PC-3 (cell line): ENCODE measurements around the gene FAM184A. TPM values are rescaled to one million over a fixed set of nuclear protein-coding genes. Genes with fewer than 3 reads are reported as not detected.

Experiments used
- ATAC-seq: fragments of 200-7000 bp; cut with Tn5 transposase; 2 replicates; pipeline ENCODE4 v1.9.1; 2020; ENCODE audit warnings: mild to moderate bottlenecking, moderate library complexity
- BruUV-seq: library from RNA; stranded (reverse); fragments of 400-500 nt; replicated peaks from 2 replicates; lab custom pipeline; 2021; lab: Mats Ljungman, UMichigan
- CTCF ChIA-PET: fragments of 300-600 bp; sonication (Branson Sonifier 250); formaldehyde crosslinking; loops from one replicate; lab custom pipeline; 2022; ENCODE audit warnings: antibody characterized with exemption; lab: Charles Lee
- POLR2A ChIA-PET: fragments of 300-600 bp; sonication (Branson Sonifier 250); formaldehyde crosslinking; loops from one replicate; lab custom pipeline; 2022; ENCODE audit warnings: antibody characterized with exemption; ENCODE audit not compliant: unreplicated experiment; lab: Charles Lee
- DNase-seq: peaks from one replicate; pipeline ENCODE4 v3.0.0-alpha.2; 2015
- H2AFZ ChIP-seq: fragments of 300-600 bp; sonication (generic); 2 replicates; pipeline ENCODE4 v1.6.0; 2016; ENCODE audit warnings: antibody characterized with exemption, low read length
- H3F3A ChIP-seq: fragments of 300-600 bp; sonication (generic); one replicate; pipeline ENCODE4 v1.6.0; 2017; ENCODE audit warnings: antibody characterized with exemption, low read length, control low read depth, mild to moderate bottlenecking; ENCODE audit not compliant: unreplicated experiment
- H3K27ac ChIP-seq: fragments of 300-600 bp; sonication (generic); 2 replicates; pipeline ENCODE4 v1.5.1; 2016; ENCODE audit warnings: mild to moderate bottlenecking, low read length
- H3K27me3 ChIP-seq: fragments of 300-600 bp; sonication (generic); 2 replicates; pipeline ENCODE4 v1.6.1; 2016; ENCODE audit warnings: low read length, mixed read lengths
- H3K36me3 ChIP-seq: fragments of 300-600 bp; sonication (generic); 2 replicates; pipeline ENCODE4 v1.6.1; 2016; ENCODE audit warnings: low read depth, mixed run types, low read length, mixed read lengths
- H3K4me1 ChIP-seq: fragments of 300-600 bp; sonication (generic); 2 replicates; pipeline ENCODE4 v1.5.1; 2016; ENCODE audit warnings: low read length; ENCODE audit not compliant: insufficient read depth
- H3K4me2 ChIP-seq: fragments of 300-600 bp; sonication (generic); 2 replicates; pipeline ENCODE4 v1.6.0; 2016; ENCODE audit warnings: low read length
- H3K4me3 ChIP-seq: fragments of 300-600 bp; sonication (generic); 2 replicates; pipeline ENCODE4 v1.5.1; 2016; ENCODE audit warnings: mild to moderate bottlenecking, low read length, mixed read lengths
- H3K79me2 ChIP-seq: fragments of 300-600 bp; sonication (generic); 2 replicates; pipeline ENCODE4 v1.6.1; 2017; ENCODE audit warnings: low read length, mixed read lengths
- H3K9ac ChIP-seq: fragments of 300-600 bp; sonication (generic); 2 replicates; pipeline ENCODE4 v1.6.0; 2016; ENCODE audit warnings: mild to moderate bottlenecking, low read length
- H3K9me2 ChIP-seq: fragments of 300-600 bp; sonication (generic); replicated peaks from 2 replicates; pipeline ENCODE4 v1.6.1; 2016; ENCODE audit warnings: mixed run types, low read length, mixed read lengths
- H3K9me3 ChIP-seq: fragments of 300-600 bp; sonication (generic); 2 replicates; pipeline ENCODE4 v1.6.1; 2016; ENCODE audit warnings: low read length, mixed read lengths
- H4K20me1 ChIP-seq: fragments of 300-600 bp; sonication (generic); 2 replicates; pipeline ENCODE4 v1.6.1; 2016; ENCODE audit warnings: low read length, mixed read lengths
- EZH2 ChIP-seq: fragments of 300-600 bp; sonication (generic); IDR thresholded peaks from one replicate; pipeline ENCODE4 v1.6.1; 2017; ENCODE audit warnings: antibody characterized with exemption, mild to moderate bottlenecking, low read length; ENCODE audit not compliant: unreplicated experiment
- EZH2phosphoT487 ChIP-seq: fragments of 300-600 bp; sonication (generic); IDR thresholded peaks from 2 replicates; pipeline ENCODE4 v1.6.1; 2018; ENCODE audit warnings: mild to moderate bottlenecking, antibody characterized with exemption, low read length, borderline replicate concordance
- intact Hi-C: fragments of 100-400 bp; cut with micrococcal nuclease; formaldehyde crosslinking; loops from 2 replicates; pipeline ENCODE4 v1.9.0; 2023
- total RNA-seq: library from RNA; depleted of rRNA; stranded (reverse); fragments of >200 nt; gene quantifications from 2 replicates; pipeline ENCODE4 v1.2.3, GENCODE V29; 2014
- TF ChIP-seq, protein P1 (sequence below): fragments of 300-600 bp; sonication (generic); conservative IDR thresholded peaks from 2 replicates; pipeline ENCODE4 v1.5.1; 2017; ENCODE audit warnings: antibody characterized with exemption, low read depth, mild to moderate bottlenecking, low read length

The FAM184A gene
- total RNA-seq, 1 experiment from 2014 or later, result 4.4 TPM

DNA sequence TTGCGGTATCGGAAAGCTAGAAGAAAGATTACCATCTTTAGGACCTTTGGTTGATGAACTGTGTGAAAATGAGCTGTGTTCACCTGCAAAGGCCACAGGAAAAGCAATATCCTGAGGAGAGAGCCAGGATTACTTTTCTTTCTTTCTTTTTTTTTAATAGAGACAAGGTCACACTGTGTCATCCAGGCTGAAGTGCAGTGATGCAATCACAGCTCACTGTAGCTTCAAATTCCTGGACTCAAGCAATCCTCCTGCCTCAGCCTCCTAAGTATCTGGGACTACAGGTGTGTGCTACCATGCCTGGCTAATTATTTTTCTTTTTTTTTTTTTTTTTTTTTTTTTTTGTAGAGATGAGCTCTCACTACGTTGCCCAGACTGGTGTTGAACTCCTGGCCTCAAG is 17.2 kb downstream of the FAM184A start:
- Histone ChIP-seq H3K4me2 (no peak overlapping the region), H3K79me2 (no peaks in the 10 kb centered on the region), H3F3A (no peaks in the 10 kb centered on the region), H3K36me3 (no peaks in the 10 kb centered on the region), H3K9ac (no peak overlapping the region), H3K9me3 (no peaks in the 10 kb centered on the region), H3K4me1 (no peaks in the 10 kb centered on the region), H3K4me3 (no peak overlapping the region), H4K20me1 (no peaks in the 10 kb centered on the region), H3K27ac (no peak overlapping the region), H3K9me2 (no peaks in the 10 kb centered on the region), H2AFZ (no peak overlapping the region), H3K27me3 (no peaks in the 10 kb centered on the region)
- ChIA-PET CTCF (no interaction called here), POLR2A (no interaction called here)
- DNase-seq (no peak), ATAC-seq (no peak)
- no TSS peak for BruUV-seq
- intact Hi-C loops, result no loop called here
- TF ChIP-seq, protein P1, sequence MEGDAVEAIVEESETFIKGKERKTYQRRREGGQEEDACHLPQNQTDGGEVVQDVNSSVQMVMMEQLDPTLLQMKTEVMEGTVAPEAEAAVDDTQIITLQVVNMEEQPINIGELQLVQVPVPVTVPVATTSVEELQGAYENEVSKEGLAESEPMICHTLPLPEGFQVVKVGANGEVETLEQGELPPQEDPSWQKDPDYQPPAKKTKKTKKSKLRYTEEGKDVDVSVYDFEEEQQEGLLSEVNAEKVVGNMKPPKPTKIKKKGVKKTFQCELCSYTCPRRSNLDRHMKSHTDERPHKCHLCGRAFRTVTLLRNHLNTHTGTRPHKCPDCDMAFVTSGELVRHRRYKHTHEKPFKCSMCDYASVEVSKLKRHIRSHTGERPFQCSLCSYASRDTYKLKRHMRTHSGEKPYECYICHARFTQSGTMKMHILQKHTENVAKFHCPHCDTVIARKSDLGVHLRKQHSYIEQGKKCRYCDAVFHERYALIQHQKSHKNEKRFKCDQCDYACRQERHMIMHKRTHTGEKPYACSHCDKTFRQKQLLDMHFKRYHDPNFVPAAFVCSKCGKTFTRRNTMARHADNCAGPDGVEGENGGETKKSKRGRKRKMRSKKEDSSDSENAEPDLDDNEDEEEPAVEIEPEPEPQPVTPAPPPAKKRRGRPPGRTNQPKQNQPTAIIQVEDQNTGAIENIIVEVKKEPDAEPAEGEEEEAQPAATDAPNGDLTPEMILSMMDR, result no peak
- TF ChIP-seq EZH2phosphoT487, result no peak
- TF ChIP-seq EZH2, result no peak

DNA sequence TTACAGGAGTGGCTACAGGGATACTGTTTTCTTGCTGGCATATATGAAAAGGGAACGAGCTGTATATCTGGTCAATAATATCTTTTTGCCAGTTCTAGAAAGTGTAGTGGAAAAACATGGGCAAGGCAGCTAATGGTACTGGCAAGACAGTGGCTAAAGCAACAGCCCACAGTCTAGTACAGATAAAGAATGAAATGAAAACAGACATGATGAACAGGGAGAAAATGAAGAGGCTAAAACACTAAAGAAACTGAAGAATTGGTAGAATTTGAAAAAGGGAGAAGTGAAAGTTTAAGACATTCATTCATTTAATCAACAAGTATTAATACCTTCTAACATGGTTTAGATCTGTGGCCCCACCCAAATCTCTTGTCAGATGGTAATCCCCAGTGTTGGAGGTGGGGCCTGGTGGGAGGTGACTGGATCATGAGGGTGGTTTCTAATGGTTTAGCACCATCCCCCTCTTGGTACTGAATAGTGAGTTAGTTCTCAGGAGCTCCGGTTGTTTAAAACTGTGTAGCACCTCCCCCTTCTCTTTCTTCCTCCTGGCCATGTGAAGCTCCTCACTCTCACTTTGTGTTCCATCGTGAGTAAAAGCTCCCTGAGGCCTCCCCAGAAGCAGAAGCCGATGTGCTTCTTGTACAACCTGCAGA is 18.1 kb downstream of the FAM184A start:
- no peaks in the 10 kb centered on the region for H4K20me1 ChIP-seq
- no TSS peak for BruUV-seq
- TF ChIP-seq EZH2, result no peak
- H3K79me2 ChIP-seq, result no peaks in the 10 kb centered on the region
- no peak overlapping the region for H2AFZ ChIP-seq
- no peak overlapping the region for H3K4me2 ChIP-seq
- ATAC-seq (no peak), DNase-seq (no peak)
- H3K9ac ChIP-seq, result no peak overlapping the region
- no peaks in the 10 kb centered on the region for H3K36me3 ChIP-seq
- H3K9me3 ChIP-seq, result no peaks in the 10 kb centered on the region
- CTCF ChIA-PET, result no interaction called here
- H3K4me3 ChIP-seq, result no peak overlapping the region
- H3F3A ChIP-seq, result no peaks in the 10 kb centered on the region
- intact Hi-C loops, result no loop called here
- no peaks in the 10 kb centered on the region for H3K4me1 ChIP-seq
- no peaks in the 10 kb centered on the region for H3K9me2 ChIP-seq
- no peak overlapping the region for H3K27ac ChIP-seq
- POLR2A ChIA-PET, result no interaction called here
- no peaks in the 10 kb centered on the region for H3K27me3 ChIP-seq

DNA sequence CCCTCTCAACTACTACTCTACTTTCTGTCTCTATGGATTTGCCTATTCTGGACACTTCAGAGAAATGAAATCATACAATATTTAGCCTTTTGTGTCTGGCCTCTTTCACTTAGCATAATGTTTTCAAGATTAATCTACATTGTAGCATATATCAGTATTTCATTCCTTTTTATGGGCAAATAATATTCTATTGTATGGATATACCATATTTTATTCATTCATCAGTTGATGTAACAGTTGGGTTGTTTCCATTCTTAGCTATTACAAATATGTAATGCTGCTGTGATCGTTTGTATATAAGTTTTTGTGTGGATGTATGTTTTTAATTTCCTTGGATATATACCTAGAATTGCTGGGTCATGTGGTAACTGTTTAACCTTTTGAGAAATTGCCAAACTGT is 23.4 kb downstream of the FAM184A start:
- Histone ChIP-seq H3K4me3 (no peak overlapping the region), H3K9me3 (no peaks in the 10 kb centered on the region), H3K79me2 (no peaks in the 10 kb centered on the region), H3K4me2 (no peak overlapping the region), H3K9me2 (no peaks in the 10 kb centered on the region), H3K27me3 (no peaks in the 10 kb centered on the region), H2AFZ (no peak overlapping the region), H4K20me1 (no peaks in the 10 kb centered on the region), H3K27ac (no peak overlapping the region), H3K9ac (no peak overlapping the region), H3F3A (no peaks in the 10 kb centered on the region), H3K36me3 (no peaks in the 10 kb centered on the region), H3K4me1 (no peaks in the 10 kb centered on the region)
- POLR2A ChIA-PET, result no interaction called here
- intact Hi-C loops, result no loop called here
- no TSS peak for BruUV-seq
- ATAC-seq, result no peak
- DNase-seq, result no peak
- no peak for TF ChIP-seq EZH2phosphoT487
- TF ChIP-seq, protein P1, result no peak
- TF ChIP-seq EZH2, result no peak
- CTCF ChIA-PET, result no interaction called here
